Middle frontal gyrus (tissue), 1 donor: Measurements from ENCODE around the gene GP2.
A peak's percentile ranks its signal among the peaks of the same experiment; 100 is the strongest.

ENCODE experiments used
- DNase-seq: peaks from one replicate; pipeline ENCODE4 v3.0.0-alpha.2; 2015; ENCODE audit warnings: low spot score; ENCODE audit errors: extremely low spot score

The GP2 gene

DNA sequence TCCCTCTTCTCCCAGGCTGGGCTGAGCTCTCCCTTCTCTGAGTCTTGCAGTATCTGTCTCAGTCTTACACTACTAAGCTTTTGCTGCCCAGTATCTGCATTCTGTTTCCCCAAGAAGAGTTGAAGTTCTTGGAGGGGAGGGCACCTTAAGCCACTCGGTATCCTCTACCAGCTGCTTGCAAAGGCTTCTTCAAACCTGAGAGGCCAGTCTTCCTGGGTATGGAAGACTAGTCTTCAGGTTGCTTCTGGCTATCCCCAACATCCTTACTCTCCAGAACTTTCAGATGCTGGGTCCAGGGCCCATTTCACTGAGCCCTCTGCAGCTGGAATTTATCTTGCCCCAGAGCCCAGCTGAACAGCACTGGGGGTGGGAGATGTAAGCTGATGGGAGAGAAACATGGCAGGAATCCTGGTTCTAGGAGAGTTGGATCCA, 20.1 kb downstream of the GP2 start:
- DNase-seq: no peak

- DNase-seq: no peak
Measured at GRCh38 chr16:20306401-20306800, 20.9 kb downstream of the GP2 start.

DNA sequence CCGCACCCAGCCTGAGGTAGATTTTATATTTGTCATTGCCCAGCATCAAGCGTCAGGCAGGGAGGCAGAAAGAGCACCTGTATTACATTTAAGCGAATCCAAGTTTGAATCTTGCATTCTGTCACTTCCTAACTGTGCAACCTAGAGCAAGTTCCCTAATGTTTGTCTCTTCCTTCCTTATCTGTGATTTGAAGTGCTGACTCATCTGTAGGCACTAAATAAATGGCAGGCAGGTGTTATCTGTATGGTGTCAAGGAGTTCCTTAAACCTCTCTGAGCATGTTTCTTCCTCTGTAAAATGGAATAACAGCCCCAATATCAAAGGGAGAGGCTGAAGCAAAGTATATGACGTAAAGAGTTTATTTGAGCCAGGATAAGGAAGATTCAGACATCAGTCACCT, 24.3 kb downstream of the GP2 start:
- DNase-seq: no peak

- DNase-seq: no peak
Measured at GRCh38 chr16:20302389-20302788, 24.9 kb downstream of the GP2 start.

DNA sequence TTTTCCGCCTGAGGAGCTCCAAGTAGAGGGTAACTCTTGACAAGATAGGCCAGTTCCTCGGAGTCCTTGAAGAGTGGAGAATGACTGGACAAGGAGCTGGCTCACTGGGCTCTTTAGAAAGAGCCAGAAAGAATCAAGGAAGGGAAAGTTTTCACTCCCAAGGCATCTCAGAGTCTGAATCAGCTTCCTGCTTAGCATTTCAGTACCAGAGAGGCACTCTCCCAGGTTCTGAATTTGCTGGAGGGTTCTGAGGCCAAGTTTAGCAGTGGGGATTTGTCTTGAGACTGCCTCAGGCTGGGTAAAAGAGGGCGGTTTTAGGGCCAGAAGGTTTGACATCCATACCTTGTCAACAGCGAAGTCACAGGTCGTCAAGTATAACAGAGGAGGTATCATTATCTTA, 25.5 kb downstream of the GP2 start:
- DNase-seq: no peak

DNA sequence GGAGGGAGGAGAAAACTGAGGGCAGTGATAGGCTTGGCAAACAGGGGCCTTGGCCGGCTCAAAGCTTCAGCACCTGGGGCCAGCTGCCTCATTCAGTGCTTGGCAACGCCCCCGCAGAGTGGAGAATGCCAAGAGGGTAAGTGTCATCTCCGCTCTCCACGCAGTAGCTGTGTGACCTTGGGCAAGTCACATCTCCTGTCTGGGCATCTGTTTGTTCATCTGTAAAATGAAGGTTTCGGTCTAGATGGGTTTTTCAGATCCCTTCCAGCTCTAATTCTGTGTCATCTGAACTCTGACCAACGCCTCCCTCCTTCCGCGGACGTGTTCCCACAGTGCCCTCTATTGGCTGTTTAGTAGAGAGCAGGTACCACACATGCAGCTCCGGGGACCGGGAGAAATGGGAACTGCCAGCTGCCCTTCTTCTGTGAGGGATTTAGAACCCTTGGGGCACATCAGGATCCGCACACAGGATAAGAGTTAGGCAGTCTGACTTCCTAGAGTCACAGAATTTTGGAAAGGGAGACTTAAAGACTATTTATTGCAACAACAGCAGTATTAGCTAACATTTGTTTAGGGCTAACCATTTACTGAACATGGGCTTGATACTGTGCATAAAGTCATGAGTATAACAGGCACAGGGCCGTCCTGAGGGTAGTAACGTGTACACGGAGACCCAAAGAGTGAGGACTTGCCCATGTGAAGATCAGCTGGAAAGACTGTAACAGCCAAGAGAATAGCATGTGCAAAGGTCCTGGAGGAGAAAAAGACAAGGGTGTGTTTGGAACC, 26.8 kb downstream of the GP2 start:
- DNase-seq: peak; percentile 13

GRCh38 chr16:20298452-20298851, 28.9 kb downstream of the GP2 start:
- DNase-seq: no peak

DNA sequence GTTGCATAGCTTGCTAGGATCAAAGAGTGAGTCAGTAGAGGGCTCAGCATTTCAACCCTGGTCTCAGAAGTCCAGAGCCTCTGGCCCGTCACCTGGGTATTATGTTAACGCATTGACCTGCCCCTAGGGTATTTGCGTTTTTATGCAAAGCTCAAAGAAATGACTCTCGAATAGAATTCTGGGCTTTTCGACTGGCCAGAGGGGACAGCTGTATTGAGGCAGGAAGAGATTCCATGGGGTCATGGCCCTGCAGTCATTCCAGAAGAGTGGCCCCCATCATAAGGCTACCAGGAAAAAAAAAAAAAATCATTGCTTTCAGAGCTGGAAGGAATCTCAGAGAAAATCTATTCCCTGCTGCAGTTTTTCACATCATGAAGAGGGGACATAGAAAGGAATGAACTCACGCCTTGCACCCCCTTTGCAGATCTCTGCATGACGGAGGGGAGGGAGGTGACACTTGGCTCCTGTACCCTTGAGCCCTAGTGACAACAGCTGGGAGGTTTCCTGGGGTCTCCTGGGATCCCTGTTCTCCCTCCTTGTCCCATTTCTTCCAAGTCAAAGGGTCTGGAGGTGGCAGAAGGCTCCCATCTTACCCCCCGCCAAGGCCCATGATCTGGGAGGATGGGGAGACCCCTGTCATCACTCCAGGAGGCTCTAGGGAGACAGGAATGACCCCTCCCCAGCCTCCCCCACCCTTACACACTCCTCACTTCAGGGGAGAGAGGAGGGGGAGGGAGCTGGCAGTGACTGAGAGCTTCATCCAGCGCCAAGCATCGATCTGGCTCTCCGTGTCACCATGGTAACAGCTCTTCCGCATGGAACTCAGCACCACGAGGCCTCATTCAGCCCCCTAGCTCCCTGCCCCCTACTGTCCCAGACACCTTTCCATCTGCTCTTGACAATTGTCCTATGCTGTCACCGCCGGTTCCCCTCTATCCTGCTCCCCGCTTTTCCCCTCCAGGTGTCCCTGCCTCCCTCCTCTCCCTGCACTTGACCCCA, 35.8 kb downstream of the GP2 start:
- no peak for DNase-seq

- DNase-seq: no peak
Measured at GRCh38 chr16:20289571-20289970, 37.7 kb downstream of the GP2 start.

DNA sequence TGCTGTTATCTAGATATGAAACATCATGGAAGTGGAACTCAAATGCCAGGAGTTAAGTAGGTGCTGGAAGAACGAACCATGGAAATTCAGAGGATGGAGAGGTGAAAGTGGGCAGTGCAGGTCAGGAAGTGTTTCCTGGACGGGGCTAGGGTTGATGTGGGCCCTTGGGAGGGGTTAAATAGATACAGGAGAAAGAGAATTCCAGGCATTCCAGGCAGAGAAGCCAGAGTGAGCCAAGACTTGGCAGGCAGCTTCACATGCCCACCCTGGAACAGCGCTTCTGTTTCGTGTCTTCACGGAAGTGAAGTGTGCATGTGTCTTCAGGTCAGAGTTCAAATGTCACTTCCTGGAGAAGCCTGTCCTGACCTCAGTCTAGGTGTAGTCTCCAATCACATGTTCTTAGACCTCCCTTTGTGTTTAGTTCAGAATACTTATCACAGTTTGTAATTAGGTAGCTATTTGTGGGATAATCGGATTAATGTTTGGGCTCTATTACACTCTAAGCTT, 41.3 kb downstream of the GP2 start:
- DNase-seq: no peak

DNA sequence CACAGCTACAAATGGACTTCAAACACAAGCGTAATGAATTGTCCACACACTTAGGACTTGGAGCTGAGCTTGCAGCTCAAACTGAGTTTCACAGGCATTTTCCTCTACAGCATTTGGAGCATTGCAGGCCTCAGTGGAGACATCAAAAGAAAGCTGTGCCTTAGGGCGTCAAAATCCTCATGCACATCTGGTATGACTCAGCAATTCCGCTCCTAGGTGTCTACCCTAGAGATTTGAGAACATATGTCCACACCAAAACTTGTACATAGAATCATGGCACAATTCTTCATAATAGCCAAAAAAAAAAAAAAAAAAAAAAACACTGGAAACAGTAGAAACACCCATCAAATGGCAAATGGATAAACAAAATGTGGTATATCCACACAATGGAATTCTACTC, 47.1 kb downstream of the GP2 start:
- DNase-seq: no peak

- DNase-seq: no peak
Measured at GRCh38 chr16:20271893-20272292, 55.4 kb downstream of the GP2 start.

DNA sequence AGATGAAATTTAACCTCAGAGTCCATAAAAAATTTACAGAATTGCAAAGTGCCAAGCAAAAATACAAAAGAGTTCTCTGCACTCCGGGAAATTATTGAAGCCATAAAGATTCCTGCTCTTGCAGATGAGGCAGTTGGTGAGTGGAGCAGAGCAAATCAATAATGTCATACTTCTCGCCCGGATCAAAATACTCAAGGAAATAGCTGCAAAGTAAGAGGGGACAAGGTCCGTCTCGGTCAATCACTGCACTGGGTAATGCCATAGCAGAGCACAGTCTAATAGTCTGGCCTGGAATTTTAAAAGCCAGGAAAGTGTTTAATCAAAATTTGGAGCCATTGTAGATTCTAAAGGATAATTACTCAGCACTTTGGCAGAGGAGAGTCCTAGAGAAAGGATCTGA, 58.9 kb downstream of the GP2 start:
- DNase-seq: no peak

GRCh38 chr16:20265019-20265418, 62.3 kb downstream of the GP2 start:
- DNase-seq: no peak

GRCh38 chr16:20263138-20263855, 64.0 kb downstream of the GP2 start:
- no peak for DNase-seq

DNA sequence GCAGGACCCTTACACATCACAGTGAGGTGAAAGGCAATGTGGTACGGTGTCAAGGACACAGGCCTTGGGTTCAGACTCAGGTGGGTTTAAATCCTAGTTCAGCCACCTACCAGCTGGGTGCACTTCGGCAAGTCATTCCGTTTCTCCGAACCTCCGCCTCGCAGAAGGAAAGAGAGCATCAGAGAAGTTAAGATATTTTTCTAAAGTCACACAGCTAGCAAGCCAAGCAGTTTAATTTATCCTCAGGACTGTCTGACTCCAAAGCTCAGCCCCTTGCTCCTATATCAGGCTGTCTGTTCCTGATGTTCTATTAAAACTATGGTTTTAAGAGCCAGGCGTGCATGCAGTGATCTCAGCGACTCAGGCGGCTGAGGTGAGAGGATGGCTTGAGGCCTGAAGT, 65.1 kb downstream of the GP2 start:
- no peak for DNase-seq

DNA sequence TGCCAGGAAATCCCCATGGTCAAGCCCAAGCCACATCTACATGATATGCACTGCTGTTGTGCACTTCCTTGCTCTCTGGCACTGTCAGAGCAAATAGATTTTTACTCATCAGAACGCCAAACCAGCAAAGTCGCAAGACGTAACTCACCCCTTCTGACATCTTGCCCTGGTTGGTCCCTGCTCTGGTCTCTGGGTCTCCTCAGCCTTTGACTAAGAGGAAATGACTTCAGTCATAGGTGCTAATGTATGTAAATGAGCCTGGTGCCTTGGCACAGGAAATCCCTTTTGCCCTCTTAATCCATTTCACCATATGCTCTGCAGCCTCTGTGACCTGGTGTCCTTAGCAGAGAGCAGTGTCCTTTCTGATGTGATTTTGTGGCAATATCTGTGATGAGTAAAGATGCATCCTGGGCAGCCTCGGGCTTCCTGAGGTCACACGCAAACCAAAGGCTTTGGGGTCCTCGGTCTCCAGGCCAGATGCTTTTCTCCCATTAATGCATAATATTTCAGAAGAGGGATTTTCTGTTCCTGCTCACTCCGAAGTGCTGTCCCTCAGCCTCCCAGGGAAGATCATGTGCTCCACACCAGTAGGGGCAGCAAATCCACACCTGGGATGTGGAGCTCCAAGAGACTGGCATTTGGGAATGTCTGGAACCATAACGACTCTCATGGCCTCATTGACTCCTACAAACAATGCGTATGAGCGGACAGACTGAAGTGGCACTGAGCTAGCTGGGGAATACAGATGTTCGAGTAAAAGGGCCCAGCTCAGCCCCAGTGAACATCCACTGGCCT, 66.9 kb downstream of the GP2 start:
- DNase-seq: no peak
